ENCODE results near the gene ITGB6. TPM values are rescaled to one million over a fixed set of nuclear protein-coding genes. Genes with fewer than 3 reads are reported as not detected.

The ITGB6 gene
- total and polyA plus RNA-seq, 3 donors from 2014 or later: 0.12 to 0.79 (median 0.18) TPM

DNA sequence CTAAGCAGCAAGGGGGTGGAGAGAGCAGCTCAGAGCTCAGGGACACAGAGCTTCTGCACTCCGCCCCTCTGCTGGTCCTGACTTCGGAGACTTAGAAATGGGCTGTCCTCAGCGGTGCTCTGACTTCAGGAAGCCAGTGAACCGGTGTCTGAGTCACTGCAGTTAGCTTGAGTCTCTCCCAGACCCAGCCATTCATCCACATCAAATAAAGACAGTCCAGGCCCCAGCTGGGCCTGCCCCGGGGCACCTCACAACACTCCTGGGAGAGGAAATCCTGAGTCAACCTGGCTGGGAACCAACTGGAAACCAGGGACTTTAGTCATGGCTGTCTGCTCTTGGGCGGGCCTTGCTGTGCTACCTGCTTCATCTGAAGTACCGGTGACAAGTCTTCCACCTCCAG is 5.4 kb upstream of the ITGB6 start:
- DNase-seq: no peak
- H3K9me3 ChIP-seq: no peaks in the 10 kb centered on the region
- peaks cover 4% of the 10 kb centered on the region for H3K4me1 ChIP-seq
- TF ChIP-seq, protein P1, sequence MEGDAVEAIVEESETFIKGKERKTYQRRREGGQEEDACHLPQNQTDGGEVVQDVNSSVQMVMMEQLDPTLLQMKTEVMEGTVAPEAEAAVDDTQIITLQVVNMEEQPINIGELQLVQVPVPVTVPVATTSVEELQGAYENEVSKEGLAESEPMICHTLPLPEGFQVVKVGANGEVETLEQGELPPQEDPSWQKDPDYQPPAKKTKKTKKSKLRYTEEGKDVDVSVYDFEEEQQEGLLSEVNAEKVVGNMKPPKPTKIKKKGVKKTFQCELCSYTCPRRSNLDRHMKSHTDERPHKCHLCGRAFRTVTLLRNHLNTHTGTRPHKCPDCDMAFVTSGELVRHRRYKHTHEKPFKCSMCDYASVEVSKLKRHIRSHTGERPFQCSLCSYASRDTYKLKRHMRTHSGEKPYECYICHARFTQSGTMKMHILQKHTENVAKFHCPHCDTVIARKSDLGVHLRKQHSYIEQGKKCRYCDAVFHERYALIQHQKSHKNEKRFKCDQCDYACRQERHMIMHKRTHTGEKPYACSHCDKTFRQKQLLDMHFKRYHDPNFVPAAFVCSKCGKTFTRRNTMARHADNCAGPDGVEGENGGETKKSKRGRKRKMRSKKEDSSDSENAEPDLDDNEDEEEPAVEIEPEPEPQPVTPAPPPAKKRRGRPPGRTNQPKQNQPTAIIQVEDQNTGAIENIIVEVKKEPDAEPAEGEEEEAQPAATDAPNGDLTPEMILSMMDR (IDR thresholded peaks at IDR 0.05): no peak
- TF ChIP-seq POLR2A (IDR thresholded peaks at IDR 0.05): no peak
- no peaks in the 10 kb centered on the region for H3K36me3 ChIP-seq (ENCODE audit: low read depth, missing control alignments)
- H3K27me3 ChIP-seq: no peaks in the 10 kb centered on the region
- WGBS, 2 donors: 85 to 93% methylated on average over 7 of the region's 7 CpGs
- no peak overlapping the region for H3K4me3 ChIP-seq
- intact Hi-C loops (cut with DNase I; ENCODE audit: low total_unique reads): no loop called here
- H3K27ac ChIP-seq: no peak overlapping the region

DNA sequence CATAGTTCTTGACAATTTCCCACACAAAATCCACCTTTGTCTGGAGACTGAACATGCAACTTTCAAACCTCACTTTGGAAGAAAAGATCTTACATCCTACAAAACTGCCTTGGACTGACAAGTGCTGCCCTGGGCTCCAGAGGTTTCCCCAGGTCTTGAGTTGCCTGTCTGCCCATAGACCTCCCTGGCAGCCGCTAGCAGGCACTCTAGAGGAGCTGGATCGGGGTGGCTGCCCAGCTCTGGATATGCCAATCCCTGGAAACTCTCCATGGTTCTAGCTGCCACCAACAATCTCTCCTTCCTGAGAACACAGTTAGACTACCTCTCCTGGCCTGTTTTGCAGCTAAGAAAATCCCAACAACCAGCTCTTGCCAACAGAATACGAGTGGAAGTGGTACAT is 3.4 kb upstream of the ITGB6 start:
- DNase-seq: no peak
- Histone ChIP-seq H3K9me3 (no peaks in the 10 kb centered on the region), H3K27me3 (no peaks in the 10 kb centered on the region), H3K4me1 (peaks cover 4% of the 10 kb centered on the region), H3K4me3 (no peak overlapping the region), H3K36me3 (ENCODE audit: low read depth, missing control alignments) (no peaks in the 10 kb centered on the region), H3K27ac (no peak overlapping the region)
- intact Hi-C loops (cut with DNase I; ENCODE audit: low total_unique reads): no loop called here
- TF ChIP-seq POLR2A (IDR thresholded peaks at IDR 0.05): no peak
- TF ChIP-seq, protein P1 (IDR thresholded peaks at IDR 0.05): no peak
- WGBS, 2 donors: 64 to 78% methylated on average over 3 of the region's 3 CpGs

DNA sequence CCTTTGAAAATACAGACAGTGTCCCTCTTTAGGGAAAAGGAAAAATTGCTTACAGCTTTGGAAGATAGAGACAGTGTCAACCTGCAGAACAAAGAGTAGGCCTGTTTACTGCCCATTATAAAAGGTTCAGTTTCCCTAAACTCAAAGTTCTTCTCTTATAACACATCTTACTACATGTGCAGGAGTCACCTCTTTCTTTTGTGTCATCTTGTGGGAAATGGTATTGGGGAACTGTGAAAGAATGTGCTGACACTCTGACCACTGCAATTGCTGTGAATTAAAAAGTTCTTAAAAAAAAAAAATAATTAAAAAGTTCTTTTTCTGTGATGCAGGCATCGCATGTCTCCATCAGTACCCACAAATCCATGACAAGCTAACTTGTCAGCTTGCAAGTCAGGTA is 2.9 kb upstream of the ITGB6 start:
- 91 to 100% methylated on average over 1 of the region's 1 CpG for whole genome bisulfite sequencing, 2 donors
- Histone ChIP-seq H3K4me1 (peaks cover under 1% of the 10 kb centered on the region), H3K27ac (no peak overlapping the region), H3K9me3 (no peaks in the 10 kb centered on the region), H3K4me3 (no peak overlapping the region), H3K27me3 (no peaks in the 10 kb centered on the region), H3K36me3 (ENCODE audit: low read depth, missing control alignments) (no peaks in the 10 kb centered on the region)
- TF ChIP-seq, protein P1 (IDR thresholded peaks at IDR 0.05): no peak
- TF ChIP-seq POLR2A (IDR thresholded peaks at IDR 0.05): no peak
- DNase-seq: no peak
- intact Hi-C loops (cut with DNase I; ENCODE audit: low total_unique reads): no loop called here

DNA sequence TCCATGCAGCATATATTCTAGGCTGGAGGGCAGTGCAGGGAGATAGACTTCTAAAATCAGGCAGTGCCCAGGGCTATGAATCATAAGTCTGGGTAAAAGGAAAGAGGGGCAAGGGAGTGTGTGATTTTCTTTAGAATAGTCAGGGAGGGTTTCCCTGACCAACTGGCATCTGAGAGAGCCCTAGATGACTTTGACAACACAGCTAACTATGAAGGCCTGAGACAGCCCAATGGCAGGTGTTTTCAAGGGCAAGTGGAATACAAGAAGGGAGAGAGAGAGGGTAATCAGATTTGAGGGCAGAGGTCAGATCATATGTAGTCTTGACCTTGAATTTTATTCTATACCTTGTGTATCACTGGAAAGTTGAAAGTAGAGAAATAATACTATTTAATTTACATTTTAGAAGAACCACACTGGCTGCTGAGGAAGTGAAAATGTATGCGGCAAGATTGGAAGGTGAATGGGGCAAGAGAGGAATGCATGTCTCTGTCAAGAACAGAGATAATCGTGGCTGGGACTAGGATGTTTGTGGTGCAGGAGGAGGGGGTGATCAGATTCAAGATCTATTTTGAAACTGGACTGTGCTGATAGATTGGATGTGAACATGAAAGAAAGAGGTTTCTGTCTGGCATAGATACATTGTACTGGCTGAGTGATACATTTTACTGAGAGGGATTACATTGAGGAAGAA is 1.9 kb upstream of the ITGB6 start:
- no peak overlapping the region for H3K27ac ChIP-seq
- WGBS, 2 donors: 67 to 71% methylated on average over 2 of the region's 2 CpGs
- no peak overlapping the region for H3K4me3 ChIP-seq
- no peaks in the 10 kb centered on the region for H3K9me3 ChIP-seq
- DNase-seq: no peak
- no peaks in the 10 kb centered on the region for H3K4me1 ChIP-seq
- no peaks in the 10 kb centered on the region for H3K27me3 ChIP-seq
- TF ChIP-seq, protein P1 (IDR thresholded peaks at IDR 0.05): no peak
- no peak for TF ChIP-seq POLR2A (IDR thresholded peaks at IDR 0.05)
- intact Hi-C loops (cut with DNase I; ENCODE audit: low total_unique reads): no loop called here
- no peaks in the 10 kb centered on the region for H3K36me3 ChIP-seq (ENCODE audit: low read depth, missing control alignments)

DNA sequence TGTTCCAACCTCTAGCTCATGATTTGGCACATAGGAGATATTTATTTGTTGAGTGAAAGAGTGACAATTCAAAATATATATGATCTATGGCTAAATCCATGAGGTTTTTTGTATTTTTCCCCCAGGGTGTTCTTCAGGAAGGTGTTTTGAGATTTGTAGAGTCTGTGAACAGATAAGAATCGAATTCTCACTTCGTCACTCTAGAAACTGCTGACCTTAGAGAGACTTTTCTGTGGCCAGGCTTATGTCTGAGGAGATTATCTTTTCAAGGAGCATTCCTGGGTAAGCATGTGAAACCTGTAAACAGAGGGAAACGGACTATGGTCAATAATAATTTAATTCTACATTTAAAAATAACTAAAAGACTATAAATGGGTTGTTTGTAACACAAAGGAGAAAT is 849 bp upstream of the ITGB6 start:
- Histone ChIP-seq H3K9me3 (no peaks in the 10 kb centered on the region), H3K4me3 (no peak overlapping the region), H3K4me1 (no peaks in the 10 kb centered on the region), H3K27ac (no peak overlapping the region), H3K36me3 (ENCODE audit: low read depth, missing control alignments) (no peaks in the 10 kb centered on the region), H3K27me3 (no peaks in the 10 kb centered on the region)
- intact Hi-C loops (cut with DNase I; ENCODE audit: low total_unique reads): no loop called here
- DNase-seq: no peak
- WGBS, 2 donors: 91 to 95% methylated on average over 3 of the region's 3 CpGs
- TF ChIP-seq POLR2A (IDR thresholded peaks at IDR 0.05): no peak
- TF ChIP-seq, protein P1 (IDR thresholded peaks at IDR 0.05): no peak

Data from testis (tissue), 3 donors.